Transverse colon (tissue), 4 donors: ENCODE measurements around the gene MMP1. TPM values are rescaled to one million over a fixed set of nuclear protein-coding genes. Genes with fewer than 3 reads are reported as not detected.

ENCODE experiments used
- DNase-seq: peaks from one replicate; pipeline ENCODE4 v3.0.0-alpha.2; 2019
- H3K27ac ChIP-seq, 4 donors: fragments of 200-600 bp; sonication (generic); 2 replicates each; pipeline ENCODE4 v1.5.1; 2016 to 2018; ENCODE audit warnings: inconsistent platforms in 4 of 4
- H3K27me3 ChIP-seq: fragments of 200-600 bp; sonication (generic); 2 replicates; pipeline ENCODE4 v1.5.1; 2017; ENCODE audit warnings: inconsistent platforms
- H3K36me3 ChIP-seq, 4 donors: fragments of 200-600 bp; sonication (generic); 2 replicates each; pipeline ENCODE4 v1.5.1; 2017 to 2019; ENCODE audit warnings: inconsistent platforms in 4 of 4
- H3K4me1 ChIP-seq, 4 donors: fragments of 200-600 bp; sonication (generic); 2 replicates each; pipeline ENCODE4 v1.5.1; 2017 to 2020; ENCODE audit warnings: inconsistent platforms in 4 of 4
- H3K4me3 ChIP-seq, 4 donors: fragments of 200-600 bp; sonication (generic); 1 replicate in 1 of 4; 2 replicates in 3 of 4; pipeline versions ENCODE4 v1.5.1 to v1.6.1; 2017 to 2019; ENCODE audit warnings: inconsistent platforms in 4 of 4
- H3K9me3 ChIP-seq, 2 donors: fragments of 200-600 bp; sonication (generic); 2 replicates each; pipeline ENCODE4 v1.5.1; 2017 to 2019; ENCODE audit warnings: inconsistent platforms in 2 of 2
- EP300 ChIP-seq: sonication (generic); formaldehyde crosslinking; IDR thresholded peaks from one replicate; pipeline ENCODE4 v1.6.1; 2017; ENCODE audit warnings: antibody characterized with exemption, low read depth
- POLR2A ChIP-seq: fragments of 450-650 bp; IDR thresholded peaks from one replicate; pipeline ENCODE4 v1.6.1; 2016; ENCODE audit warnings: antibody characterized with exemption, mild to moderate bottlenecking, moderate library complexity
- POLR2AphosphoS5 ChIP-seq, 3 donors: sonication (generic); formaldehyde crosslinking; IDR thresholded peaks; one replicate each; pipeline ENCODE4 v1.6.1; 2016; ENCODE audit warnings: antibody characterized with exemption in 3 of 3
- WGBS, 2 donors: methylation state at CpG; one replicate each; pipeline ENCODE4 v1.1.5; 2018; ENCODE audit warnings: low coverage in 1 of 2; 5-methylcytosine and 5-hydroxymethylcytosine counted together
- in situ Hi-C, 4 donors: fragments of 200-750 bp; cut with MboI; loops; one replicate each; pipeline versions ENCODE4 v1.15.0 to v1.15.1; 2017; ENCODE audit warnings: low sequenced_read_pairs in 3 of 4, low pct_ligation_motif_present in 1 of 4, low pct_unique_long_range_greater_than_20kb in 1 of 4
- intact Hi-C: fragments of 100-400 bp; cut with DNase I; formaldehyde crosslinking; loops from one replicate; pipeline ENCODE4 v1.15.1; 2023; ENCODE audit warnings: low total_unique reads
- total RNA-seq, 4 donors: library from RNA; depleted of rRNA; stranded (reverse); fragments of >200 nt; gene quantifications; one replicate each; pipeline ENCODE4 v1.1.0, GENCODE V29; 2016
- TF ChIP-seq, protein P1 (sequence below), 5 experiments: fragments of 200-600 bp in 3 of 5; fragments of 450-650 bp in 2 of 5; sonication (generic) in 3 of 5; IDR thresholded peaks; 1 replicate in 2 of 5; 2 replicates in 3 of 5; pipeline ENCODE4 v1.5.1; 2016 to 2017; ENCODE audit warnings: antibody characterized with exemption in 5 of 5, inconsistent platforms in 3 of 5, mild to moderate bottlenecking in 2 of 5, moderate library complexity in 1 of 5

The MMP1 gene
- under 1 TPM in 1 of 4 donors, not detected in 3; 0.48 TPM for total RNA-seq

- DNase-seq, result no peak
- H3K27ac ChIP-seq, result no peak within 1 kb of the TSS
- intact Hi-C loops, result no loop called here
Observed at GRCh38 chr11:102798012-102798746, at the start of gene MMP1. Gene MMP1 (minus strand): TSS chr11:102798160. CDS start chr11:102798092, 68 bp downstream.

DNA sequence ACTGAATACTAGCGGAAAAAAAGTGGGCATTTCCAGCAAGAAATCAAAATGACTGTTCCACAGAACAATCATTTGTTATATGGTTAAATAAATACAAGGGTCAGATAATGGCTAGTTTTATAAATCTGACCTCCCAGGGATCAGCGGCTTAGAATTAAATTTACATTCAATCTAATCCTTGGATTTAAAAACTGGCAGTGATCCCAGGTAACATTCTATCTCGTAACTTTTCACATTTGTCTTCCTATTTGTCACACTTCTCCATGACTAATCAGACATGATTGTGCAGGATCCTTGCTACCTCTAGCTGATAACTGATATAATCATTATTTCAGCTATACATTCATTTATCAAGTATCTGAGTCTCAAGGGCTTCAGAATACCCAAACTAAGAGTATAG, 48.3 kb upstream of the MMP1 start:
- Histone ChIP-seq H3K4me3 (no peak overlapping the region), H3K36me3 (no peaks in the 10 kb centered on the region), H3K9me3 (no peaks in the 10 kb centered on the region), H3K27me3 (no peaks in the 10 kb centered on the region), H3K27ac (no peak overlapping the region), H3K4me1 (peaks cover 2 to 9% (median 4%) of the 10 kb centered on the region in 4 donors)
- 49 to 56% methylated on average over 3 of the region's 3 CpGs for WGBS, 2 donors
- no peak for DNase-seq
- intact Hi-C loops, result no loop called here
- no peak for TF ChIP-seq EP300
- TF ChIP-seq POLR2A, result no peak
- TF ChIP-seq POLR2AphosphoS5 (IDR thresholded peaks at IDR 0.05), result no peak
- TF ChIP-seq, protein P1, sequence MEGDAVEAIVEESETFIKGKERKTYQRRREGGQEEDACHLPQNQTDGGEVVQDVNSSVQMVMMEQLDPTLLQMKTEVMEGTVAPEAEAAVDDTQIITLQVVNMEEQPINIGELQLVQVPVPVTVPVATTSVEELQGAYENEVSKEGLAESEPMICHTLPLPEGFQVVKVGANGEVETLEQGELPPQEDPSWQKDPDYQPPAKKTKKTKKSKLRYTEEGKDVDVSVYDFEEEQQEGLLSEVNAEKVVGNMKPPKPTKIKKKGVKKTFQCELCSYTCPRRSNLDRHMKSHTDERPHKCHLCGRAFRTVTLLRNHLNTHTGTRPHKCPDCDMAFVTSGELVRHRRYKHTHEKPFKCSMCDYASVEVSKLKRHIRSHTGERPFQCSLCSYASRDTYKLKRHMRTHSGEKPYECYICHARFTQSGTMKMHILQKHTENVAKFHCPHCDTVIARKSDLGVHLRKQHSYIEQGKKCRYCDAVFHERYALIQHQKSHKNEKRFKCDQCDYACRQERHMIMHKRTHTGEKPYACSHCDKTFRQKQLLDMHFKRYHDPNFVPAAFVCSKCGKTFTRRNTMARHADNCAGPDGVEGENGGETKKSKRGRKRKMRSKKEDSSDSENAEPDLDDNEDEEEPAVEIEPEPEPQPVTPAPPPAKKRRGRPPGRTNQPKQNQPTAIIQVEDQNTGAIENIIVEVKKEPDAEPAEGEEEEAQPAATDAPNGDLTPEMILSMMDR (IDR thresholded peaks at IDR 0.05), result no peak
- in situ Hi-C loops, result no loop called here

More at GRCh38 chr11:102798012-102798746, at the start of gene MMP1:
- in situ Hi-C loops, result no loop called here
- 76 to 88% methylated on average over 4 to 7 of the region's 7 CpGs for WGBS, 2 donors
- no peak for TF ChIP-seq EP300
- no peak for TF ChIP-seq POLR2A
- TF ChIP-seq POLR2AphosphoS5 (IDR thresholded peaks at IDR 0.05), result no peak
- TF ChIP-seq, protein P1 (IDR thresholded peaks at IDR 0.05), result no peak
- Histone ChIP-seq H3K4me1 (peaks cover 0 to 11% (median 8%) of the 10 kb centered on the region in 4 donors), H3K27me3 (no peaks in the 10 kb centered on the region), H3K9me3 (no peaks in the 10 kb centered on the region), H3K4me3 (no peak within 1 kb of the TSS), H3K36me3 (no peaks in the 10 kb centered on the region)

GRCh38 chr11:102843489-102843888, 45.5 kb upstream of the MMP1 start, which contains the start of gene MMP3:
Gene MMP3 (minus strand): TSS chr11:102843609. CDS start chr11:102843546, 63 bp downstream.
- Histone ChIP-seq H3K9me3 (no peaks in the 10 kb centered on the region), H3K4me1 (no peaks in the 10 kb centered on the region), H3K27me3 (no peaks in the 10 kb centered on the region), H3K36me3 (no peaks in the 10 kb centered on the region), H3K27ac (no peak within 1 kb of the TSS), H3K4me3 (no peak within 1 kb of the TSS)
- 71 to 73% methylated on average over 3 to 4 of the region's 4 CpGs for WGBS, 2 donors
- DNase-seq, result no peak
- in situ Hi-C loops (no loop called here), intact Hi-C loops (no loop called here)
- TF ChIP-seq EP300 (no peak), POLR2A (no peak)

DNA sequence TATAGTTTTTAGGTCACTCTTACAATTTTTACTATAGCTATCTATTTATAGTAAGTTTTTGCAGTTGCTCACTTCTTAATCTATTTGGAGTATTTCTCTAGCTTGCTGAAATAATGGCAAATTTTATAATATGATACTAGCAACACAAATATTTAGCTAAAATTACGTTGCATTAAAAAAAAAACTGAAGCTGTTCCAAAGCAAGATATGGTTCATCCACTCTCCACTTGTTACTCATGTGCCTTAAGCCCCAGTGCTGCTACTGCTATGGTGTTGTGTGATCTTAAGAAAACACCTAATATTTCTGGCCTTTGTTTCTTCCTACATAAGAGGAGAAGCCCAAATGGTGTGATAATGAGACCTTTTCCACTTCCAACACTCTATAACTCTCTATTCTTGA, 45.0 kb upstream of the MMP1 start:
- Histone ChIP-seq H3K9me3 (no peaks in the 10 kb centered on the region), H3K27me3 (no peaks in the 10 kb centered on the region), H3K36me3 (no peaks in the 10 kb centered on the region), H3K4me3 (no peak overlapping the region), H3K4me1 (no peaks in the 10 kb centered on the region), H3K27ac (no peak overlapping the region)
- intact Hi-C loops (no loop called here), in situ Hi-C loops (no loop called here)
- no peak for DNase-seq
- TF ChIP-seq, protein P1 (IDR thresholded peaks at IDR 0.05), result no peak
- TF ChIP-seq POLR2AphosphoS5 (IDR thresholded peaks at IDR 0.05) (no peak), EP300 (no peak), POLR2A (no peak)
- 23 to 40% methylated on average over 1 of the region's 1 CpG for WGBS, 2 donors

DNA sequence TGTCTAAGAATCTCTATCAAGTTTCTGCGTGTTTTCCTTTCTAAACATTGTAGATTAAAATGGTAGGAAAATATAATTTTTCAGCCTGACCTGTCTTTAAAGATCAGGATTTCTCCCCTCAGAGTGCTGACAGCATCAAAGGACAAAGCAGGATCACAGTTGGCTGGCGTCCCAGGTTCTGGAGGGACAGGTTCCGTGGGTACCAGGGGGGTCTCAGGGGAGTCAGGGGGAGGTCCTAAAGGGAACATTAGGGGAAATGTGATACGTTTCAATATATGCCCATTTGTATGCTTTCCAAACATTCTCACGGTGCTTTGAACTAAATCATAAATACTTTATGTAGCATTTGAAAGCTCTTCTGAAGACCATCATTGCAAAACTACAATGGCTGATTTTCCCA, 42.1 kb upstream of the MMP1 start:
- H3K9me3 ChIP-seq, result no peaks in the 10 kb centered on the region
- H3K36me3 ChIP-seq, result no peaks in the 10 kb centered on the region
- no peak for DNase-seq
- TF ChIP-seq POLR2AphosphoS5 (IDR thresholded peaks at IDR 0.05), result no peak
- TF ChIP-seq POLR2A, result no peak
- no peak for TF ChIP-seq EP300
- TF ChIP-seq, protein P1 (IDR thresholded peaks at IDR 0.05), result no peak
- in situ Hi-C loops (no loop called here), intact Hi-C loops (no loop called here)
- H3K27me3 ChIP-seq, result no peaks in the 10 kb centered on the region
- H3K27ac ChIP-seq, result no peak overlapping the region
- H3K4me1 ChIP-seq, result peaks cover 0 to 7% (median 0%) of the 10 kb centered on the region in 4 donors
- WGBS, 2 donors, result 62 to 69% methylated on average over 5 of the region's 5 CpGs
- H3K4me3 ChIP-seq, result no peak overlapping the region
